Endometrium (tissue), 2 donors: ENCODE data around the gene MAST3.
"Not testable (repeated sequence)": the region's sequence is repeated elsewhere in the genome, so short reads cannot be mapped to it uniquely, and the experiment has no call there.

Source experiments
- FAIRE-seq: peaks from 2 replicates; lab custom pipeline; 2012; peaks lifted over from hg19 to GRCh38; lab: Jason Lieb, UNC
- donor health status: control.
- donor health status: control.

Gene MAST3

DNA sequence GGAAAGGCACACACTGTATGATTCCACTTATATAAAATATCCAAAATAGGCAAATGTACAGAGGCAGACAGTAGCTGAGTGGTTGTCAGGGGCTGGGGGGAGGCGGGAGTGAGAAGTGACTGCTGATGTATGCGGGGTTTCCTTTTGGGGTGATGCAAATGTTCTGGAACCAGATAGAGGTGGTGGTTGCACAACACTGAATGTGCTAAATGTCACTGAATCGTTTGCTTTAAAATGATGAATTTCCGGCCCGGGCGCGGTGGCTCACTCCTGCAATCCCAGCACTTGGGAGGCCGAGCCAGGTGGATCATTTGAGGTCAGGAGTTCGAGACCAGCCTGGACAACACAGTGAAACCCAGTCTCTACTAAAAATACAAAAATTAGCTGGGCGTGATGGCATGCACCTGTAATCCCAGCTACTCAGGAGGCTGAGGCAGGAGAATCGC lies 8.5 kb upstream of the MAST3 start:
- FAIRE-seq = not testable (repeated sequence)

DNA sequence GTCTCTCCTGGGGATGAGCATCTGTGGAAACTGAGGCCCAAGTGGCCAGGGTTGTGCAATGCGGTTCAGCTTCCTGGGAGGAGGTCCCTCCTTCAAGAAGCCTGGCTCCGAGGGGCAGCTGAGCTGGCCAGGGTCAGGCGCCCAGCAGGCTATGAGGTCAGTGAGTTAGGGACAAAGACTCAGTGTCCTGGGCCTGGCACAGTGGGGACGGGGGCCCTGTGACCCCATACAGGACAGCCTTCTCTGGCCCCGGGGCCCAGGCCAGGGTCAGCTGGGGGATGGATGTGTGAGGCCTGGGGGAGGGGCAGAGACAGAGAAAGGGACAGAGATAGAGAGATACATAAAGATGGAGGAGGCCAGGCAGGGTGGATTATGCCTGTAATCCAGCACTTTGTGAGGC lies 7.9 kb upstream of the MAST3 start:
- FAIRE-seq = no peak

GRCh38 chr19:18090545-18091216 lies 6.9 kb upstream of the MAST3 start:
- FAIRE-seq = no peak

- no peak for FAIRE-seq
Observed at GRCh38 chr19:18091217-18091608, 6.4 kb upstream of the MAST3 start.

DNA sequence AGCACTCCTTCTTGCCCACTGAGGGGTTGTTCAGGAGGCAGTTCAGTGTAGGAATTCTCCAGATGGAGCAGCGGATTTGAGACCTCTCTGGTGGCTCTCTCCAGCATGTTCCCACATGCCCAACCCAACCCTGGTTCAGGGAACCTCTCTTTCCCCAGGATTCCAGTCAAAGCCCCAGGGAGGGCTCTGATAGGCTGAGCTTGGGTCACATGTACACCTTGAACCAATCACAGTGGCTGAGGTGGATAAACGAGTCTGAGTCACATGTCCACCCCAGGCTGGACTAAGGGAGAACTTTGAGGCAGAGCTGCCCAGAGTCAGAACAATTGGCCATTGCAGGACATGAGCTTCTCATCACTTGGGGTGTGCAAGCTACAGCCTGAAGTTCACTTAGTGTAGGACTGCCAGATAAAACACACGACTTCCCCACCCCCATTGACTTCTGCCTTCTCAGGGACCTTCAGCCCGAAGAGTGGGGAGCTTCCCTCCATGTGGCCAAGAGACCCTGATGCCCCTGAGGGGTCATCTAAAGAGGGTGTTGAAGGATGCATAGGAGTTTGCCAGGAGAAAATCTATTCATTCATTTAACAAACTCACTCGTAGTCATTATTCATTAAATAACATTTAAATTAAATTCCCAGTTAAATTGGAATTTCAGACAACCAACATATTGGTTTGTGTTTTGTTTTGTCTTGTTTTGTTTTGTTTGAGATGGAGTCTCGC lies 4.0 kb upstream of the MAST3 start:
- FAIRE-seq = no peak

- FAIRE-seq = no peak
Observed at GRCh38 chr19:18096258-18096657, 1.3 kb upstream of the MAST3 start.

DNA sequence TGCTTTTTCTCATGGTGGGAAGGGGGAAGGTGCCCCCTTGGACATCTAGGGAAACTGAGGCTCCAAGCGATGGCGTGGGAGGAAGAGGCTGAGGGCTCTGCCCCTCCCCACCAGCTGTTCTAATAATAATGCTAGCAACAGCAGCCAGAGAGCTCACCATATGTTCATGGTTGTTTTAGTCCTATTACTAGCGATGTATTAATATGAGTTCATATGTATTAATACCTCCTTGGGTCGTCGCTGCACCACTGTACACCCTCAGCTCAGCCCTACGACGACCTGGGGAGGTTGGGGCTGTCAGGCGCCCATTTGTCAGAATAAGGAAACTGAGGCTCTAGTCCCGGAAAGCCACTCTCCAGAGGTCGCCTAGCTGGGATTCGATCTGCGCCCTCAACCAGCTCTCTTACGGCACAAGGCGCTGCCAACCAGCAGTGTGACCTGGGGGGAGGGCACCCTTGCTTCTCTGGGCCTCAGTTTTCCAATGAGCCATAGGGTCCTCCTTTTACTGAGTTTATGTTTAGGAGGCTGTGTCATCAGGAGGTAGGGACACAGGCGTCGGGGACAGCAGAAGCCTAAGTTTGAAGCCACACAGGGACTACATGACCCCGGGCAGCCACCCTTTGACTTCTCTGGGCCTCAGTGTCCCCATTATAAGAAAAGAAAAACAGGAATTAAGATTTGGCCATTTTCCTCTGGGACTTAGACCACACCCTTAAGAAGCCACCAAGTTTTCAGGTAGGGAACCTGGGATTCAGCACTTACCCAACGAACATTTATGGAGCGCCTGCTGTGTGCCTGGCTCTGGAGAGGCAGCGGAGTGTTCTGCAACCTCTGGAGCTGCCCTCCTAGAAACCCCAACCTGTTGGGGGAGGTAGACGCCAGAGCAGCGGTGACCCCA lies 664 bp downstream of the MAST3 start:
- no peak for FAIRE-seq

DNA sequence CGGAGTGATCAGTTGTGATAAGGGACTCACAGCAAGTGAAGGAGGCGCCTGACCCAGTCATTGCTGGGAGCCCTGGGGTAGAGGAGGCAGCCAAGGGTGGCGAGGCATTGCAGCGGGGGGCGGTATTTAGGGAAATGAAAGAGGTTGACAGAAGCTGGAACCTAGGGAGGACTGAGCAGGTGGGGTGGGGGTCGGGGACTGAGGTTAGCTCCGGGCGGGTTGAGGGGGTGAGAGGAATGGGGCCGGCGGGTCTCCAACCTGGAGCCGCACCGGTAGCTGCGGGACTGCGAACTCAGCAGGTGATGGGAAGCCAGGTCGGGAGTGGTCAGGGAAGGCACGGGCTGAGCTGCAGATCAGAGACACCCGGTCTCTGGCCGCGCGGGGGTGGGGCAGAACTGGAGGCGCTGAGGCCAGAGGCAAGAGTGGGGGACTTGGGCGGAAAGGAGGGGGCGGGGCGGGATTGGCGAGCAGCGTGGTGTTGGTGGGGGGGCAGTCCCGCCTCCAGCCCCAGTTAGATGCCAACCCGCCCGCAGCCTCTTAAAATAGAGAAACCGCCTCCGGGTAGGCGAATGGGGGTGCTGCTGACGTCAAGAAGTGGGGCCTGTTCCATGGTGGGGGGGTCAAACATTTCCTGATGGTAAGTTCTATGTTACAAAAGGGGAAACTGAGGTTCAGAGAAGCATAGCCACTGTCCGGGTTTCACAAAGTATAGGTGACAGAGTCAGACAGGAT lies 1.5 kb downstream of the MAST3 start:
- FAIRE-seq = no peak

DNA sequence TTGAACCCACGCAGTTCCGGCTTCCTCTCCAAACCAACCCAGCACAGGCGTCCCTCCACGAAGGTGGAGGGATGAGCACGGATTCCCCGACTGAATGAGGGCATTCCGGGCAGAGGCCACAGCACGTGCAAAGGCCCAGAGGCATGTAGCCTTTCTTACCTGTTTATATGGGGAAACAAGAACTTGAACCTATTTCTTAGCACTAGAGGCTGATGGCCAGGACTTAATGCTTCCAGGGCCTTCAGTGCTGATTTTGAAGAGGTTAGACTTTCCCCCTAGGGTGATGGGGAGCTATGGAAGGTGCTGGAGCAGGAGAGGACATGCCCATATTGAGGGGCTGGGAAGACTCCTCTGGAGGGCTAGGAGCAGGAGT lies 2.0 kb downstream of the MAST3 start:
- no peak for FAIRE-seq

- FAIRE-seq = no peak
Observed at GRCh38 chr19:18100710-18101109, 3.1 kb downstream of the MAST3 start.

GRCh38 chr19:18101268-18101667 lies 3.7 kb downstream of the MAST3 start:
- no peak for FAIRE-seq

DNA sequence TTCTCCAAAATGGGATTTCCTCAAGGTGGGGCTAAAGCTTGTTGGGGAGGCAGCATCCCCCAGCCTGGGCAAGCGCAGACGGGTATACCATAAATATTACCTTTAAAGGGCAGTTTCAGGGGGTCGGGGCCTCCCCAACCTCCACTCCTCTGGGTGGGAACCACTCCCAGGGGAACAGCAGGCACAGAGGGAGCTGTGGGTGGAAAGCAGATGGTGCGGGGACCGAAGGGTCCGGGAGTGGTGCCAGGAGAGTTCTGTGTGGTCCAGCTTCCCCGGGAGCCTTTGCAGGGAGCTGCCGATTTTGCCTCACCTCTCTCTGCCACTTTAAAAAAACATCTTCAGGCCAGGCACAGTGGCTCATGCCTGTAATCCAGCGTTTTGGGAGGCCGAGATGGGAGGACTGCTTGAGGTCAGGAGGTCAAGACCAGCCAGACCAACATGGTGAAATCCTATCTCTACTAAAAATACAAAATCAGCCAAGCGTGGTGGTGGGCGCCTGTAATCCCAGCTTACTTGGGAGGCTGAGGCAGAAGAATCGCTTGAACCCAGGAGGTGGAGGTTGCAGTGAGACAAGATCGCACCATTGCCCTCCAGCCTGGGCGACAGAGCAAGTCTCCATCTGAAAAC lies 5.5 kb downstream of the MAST3 start:
- no peak for FAIRE-seq

GRCh38 chr19:18104793-18105131 lies 7.2 kb downstream of the MAST3 start:
- FAIRE-seq = no peak

GRCh38 chr19:18105259-18105658 lies 7.7 kb downstream of the MAST3 start:
- FAIRE-seq = not testable (repeated sequence)

DNA sequence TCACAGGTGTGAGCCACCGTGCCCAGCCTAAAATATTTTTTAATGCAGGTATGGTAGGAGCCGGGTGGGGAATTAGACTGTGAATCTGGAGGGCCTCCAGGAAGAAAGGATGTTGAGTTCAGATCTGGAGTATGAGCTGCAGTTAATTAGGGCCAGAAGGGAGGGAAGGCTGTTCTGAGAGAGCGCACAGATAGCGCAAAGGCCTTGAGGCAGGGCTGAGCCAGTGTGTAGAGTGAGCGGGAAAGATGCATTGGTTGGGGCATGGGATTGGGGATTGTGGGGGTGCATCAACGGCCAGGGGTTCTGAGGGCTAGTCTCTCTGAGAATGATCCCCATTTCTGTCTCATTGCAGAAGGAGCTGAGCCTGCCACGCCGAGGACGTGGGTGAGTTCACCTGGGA lies 9.7 kb downstream of the MAST3 start:
- no peak for FAIRE-seq

DNA sequence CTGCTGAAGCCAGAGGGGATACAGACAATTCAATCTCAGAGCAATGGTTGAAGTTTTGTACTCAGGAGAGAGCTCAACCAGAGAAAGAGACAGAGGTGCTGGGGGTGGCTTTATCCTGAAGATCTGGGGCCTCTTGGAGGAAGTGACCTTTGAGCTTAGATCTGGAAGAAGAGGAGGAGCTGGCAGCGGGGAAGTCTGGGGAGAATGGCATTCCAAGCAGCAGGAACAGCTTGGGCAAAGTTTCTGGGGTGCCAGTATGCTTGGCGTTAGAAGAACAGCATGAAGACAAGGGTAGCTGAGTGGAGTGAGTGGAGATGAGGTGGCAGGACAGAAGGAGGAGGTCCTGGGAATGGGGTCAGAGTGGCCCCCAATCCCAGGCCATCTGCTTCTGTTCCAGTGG lies 11.3 kb downstream of the MAST3 start:
- no peak for FAIRE-seq

GRCh38 chr19:18109341-18109732 lies 11.8 kb downstream of the MAST3 start:
- FAIRE-seq = no peak

GRCh38 chr19:18109733-18110608 lies 12.4 kb downstream of the MAST3 start:
- no peak for FAIRE-seq

DNA sequence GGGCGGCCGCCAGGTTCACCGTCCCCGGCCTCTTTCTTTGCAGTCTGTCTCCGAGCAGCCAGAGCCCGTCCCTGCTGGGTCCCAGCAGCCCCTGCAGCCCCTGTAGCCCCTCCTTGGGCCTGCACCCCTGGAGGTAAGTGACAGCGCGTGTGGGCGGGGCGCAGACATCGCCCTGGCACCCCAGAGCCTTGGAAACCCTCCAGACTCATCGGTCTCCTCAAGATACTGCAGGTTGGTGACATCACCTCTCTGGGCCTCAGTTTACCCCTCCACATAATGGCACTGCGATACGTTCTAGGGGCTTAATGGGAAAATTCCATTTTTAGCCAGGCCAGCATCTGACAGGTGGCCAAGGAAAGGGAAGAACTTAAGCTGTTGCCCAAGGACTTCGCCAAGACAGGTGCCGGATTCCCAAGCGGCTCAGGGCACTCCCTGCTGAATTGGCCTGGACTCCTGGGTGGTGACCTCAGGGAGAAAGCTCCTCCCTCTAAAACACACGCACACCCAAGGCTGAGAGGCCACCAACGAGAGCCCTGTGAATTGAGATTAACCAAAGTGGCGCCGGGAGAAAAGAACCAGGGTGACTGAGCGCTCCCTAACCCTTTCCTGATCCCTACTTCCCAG lies 13.1 kb downstream of the MAST3 start:
- FAIRE-seq = no peak

DNA sequence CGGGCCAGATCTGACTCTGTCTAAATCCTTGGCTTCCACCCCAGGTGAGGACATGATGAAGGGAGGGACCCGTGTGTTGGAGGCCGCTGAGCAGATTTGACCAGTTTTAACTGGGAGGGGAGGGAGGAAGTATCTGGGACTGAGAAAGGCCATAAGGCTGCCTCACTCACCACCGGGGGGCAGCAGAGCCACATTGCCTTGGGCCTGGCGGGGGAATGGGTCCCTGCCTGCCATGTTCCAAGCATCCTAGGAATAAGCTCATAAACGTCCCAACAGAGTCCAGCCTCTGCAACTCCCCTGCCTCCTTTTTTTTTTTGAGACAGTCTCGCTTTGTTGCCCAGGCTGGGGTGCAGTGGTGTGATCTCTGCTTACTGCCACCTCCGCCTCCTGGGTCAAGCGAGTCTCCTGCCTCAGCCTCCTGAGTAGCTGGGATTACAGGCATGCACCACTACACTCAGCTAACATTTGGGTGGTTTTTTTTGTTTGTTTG lies 15.5 kb downstream of the MAST3 start:
- FAIRE-seq = no peak
